GM20000 (cell line): ENCODE results near the gene KRT9.

ENCODE experiments used
- DNase-seq: peaks from one replicate; pipeline ENCODE4 v3.0.0; 2012; ENCODE audit warnings: low spot score
- CTCF ChIP-seq: IDR thresholded peaks from 2 replicates; pipeline ENCODE4 v1.5.1; 2012; ENCODE audit warnings: mild to moderate bottlenecking, control low read depth; ENCODE audit errors: extremely low read depth, missing control alignments

KRT9 gene

GRCh38 chr17:41518031-41518430 lies 53.8 kb downstream of the KRT9 start:
- no peak for DNase-seq
- no peak for TF ChIP-seq CTCF

- DNase-seq: no peak
- no peak for TF ChIP-seq CTCF
Observed at GRCh38 chr17:41516830-41517283, 55.0 kb downstream of the KRT9 start.

GRCh38 chr17:41516147-41516829 lies 55.6 kb downstream of the KRT9 start:
- TF ChIP-seq CTCF: no peak
- no peak for DNase-seq
